Peyer's patch (tissue), 4 donors: ENCODE data around the gene HSP90AA1.

Experiments
- POLR2A ChIP-seq, 2 donors: fragments of 450-650 bp; IDR thresholded peaks; one replicate each; pipeline ENCODE4 v1.5.1; 2017; ENCODE audit warnings: antibody characterized with exemption in 2 of 2, mild to moderate bottlenecking in 2 of 2, moderate library complexity in 2 of 2
- TF ChIP-seq, protein P1 (sequence below), 6 experiments: fragments of 450-650 bp in 4 of 6; fragments of 200-600 bp in 2 of 6; sonication (generic) in 1 of 6; IDR thresholded peaks; one replicate each; pipeline ENCODE4 v1.5.1; 2017 to 2019; ENCODE audit warnings: antibody characterized with exemption in 6 of 6, mild to moderate bottlenecking in 3 of 6, moderate library complexity in 1 of 6

- TF ChIP-seq, protein P1, sequence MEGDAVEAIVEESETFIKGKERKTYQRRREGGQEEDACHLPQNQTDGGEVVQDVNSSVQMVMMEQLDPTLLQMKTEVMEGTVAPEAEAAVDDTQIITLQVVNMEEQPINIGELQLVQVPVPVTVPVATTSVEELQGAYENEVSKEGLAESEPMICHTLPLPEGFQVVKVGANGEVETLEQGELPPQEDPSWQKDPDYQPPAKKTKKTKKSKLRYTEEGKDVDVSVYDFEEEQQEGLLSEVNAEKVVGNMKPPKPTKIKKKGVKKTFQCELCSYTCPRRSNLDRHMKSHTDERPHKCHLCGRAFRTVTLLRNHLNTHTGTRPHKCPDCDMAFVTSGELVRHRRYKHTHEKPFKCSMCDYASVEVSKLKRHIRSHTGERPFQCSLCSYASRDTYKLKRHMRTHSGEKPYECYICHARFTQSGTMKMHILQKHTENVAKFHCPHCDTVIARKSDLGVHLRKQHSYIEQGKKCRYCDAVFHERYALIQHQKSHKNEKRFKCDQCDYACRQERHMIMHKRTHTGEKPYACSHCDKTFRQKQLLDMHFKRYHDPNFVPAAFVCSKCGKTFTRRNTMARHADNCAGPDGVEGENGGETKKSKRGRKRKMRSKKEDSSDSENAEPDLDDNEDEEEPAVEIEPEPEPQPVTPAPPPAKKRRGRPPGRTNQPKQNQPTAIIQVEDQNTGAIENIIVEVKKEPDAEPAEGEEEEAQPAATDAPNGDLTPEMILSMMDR (IDR thresholded peaks at IDR 0.05): no peak
- no peak for TF ChIP-seq POLR2A (IDR thresholded peaks at IDR 0.05)
Measured at GRCh38 chr14:102037686-102038085, 49.2 kb downstream of the HSP90AA1 start.
